SW 1271 (cell line): ENCODE measurements around the gene CA10.

Experiments used
- DNase-seq, 2 experiments: peaks; one replicate each; lab custom pipeline; 2025; lab: John Stamatoyannopoulos, UW

Gene CA10

DNA sequence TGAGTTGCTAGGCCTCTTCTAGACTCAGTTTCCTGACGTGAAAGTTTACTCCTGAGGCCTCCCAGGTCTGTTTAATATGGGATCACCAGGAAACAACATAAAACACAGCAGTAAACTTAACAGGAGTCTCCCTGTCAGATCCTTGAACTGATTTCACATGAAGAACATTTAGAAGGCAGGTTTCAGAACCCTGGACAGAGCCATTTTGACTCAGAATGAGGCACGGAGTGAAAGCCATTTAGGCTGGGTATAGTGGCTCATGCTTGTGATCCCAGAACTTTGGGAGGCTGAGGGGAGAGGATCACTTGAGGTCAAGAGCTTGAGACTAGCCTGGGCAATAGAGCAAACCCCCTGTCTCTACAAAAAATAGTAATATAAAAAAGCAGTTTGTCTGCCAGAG, 289.1 kb downstream of the CA10 start:
- no peak for DNase-seq

DNA sequence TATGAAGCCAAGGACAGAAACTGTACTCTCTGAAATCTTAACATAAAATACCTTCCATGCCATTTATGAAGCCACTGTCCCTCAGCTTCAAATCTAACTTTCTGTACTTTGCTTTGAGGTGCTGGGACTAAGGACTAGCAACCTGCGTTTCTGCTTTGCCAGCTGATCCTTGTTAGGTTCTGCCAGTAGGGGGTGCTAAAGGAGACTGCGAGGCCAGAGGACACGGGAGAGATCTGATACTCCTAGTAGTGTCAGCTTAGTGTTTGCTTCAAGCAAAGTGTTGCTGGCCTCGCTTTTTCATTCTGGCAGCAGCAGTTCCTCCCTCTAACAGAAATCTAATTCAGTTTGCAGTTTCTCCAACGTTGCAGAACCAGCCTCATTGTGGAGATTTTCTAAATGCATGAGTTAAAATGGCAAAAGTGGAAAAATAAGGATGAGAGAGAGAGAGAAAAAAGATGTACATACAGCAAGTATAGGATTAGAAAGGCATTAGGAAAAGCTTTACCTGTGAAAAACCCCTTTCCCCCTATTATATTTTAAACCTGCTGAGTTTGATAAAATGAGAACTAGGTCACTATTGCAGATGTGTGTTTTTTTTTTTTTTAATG, 297.5 kb downstream of the CA10 start:
- peak; percentile 25 to 33 for DNase-seq

DNA sequence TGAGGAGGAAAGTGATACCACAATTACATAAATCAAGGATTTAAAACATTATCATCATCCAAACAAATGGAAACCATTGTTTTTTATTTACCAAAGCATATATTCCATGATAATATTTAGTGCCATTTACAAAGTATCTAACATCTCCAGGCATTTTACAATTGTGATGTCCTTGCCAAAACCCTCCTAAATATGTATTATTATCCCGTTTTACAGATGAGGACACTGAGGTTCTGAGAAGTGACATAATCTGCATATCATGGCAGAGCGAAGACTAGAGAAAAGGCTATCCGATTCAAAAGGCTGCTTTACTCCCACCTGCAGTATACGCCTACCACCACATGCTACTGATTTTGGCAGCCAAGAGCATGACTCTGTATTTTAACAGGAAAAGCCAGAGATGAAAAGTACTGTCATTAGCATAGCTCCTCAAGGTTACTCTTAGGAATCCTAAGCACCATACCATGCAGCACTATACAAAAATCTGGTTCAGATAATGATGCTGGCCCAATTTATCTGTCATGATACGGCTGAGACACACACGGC, 301.4 kb downstream of the CA10 start:
- no peak for DNase-seq

DNA sequence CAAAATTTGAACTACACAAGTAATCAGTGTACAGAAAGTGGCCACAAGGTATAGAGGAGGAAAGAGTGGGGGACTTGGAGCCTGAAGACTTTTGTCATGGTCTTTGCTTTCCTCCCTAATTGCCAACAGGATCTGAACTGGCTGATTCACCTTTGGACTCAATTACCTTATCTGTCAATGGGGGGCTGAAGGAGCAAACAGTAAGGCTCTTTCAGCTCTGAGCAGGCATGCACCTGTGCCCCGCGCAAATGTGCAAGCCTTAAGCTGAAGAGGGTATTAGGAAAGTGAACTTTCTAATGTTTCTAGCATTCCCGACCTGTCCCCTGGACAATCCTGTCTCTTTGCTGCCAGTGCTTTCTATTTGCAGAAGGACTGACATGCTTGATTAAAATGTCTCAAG, 302.7 kb downstream of the CA10 start:
- DNase-seq = no peak

DNA sequence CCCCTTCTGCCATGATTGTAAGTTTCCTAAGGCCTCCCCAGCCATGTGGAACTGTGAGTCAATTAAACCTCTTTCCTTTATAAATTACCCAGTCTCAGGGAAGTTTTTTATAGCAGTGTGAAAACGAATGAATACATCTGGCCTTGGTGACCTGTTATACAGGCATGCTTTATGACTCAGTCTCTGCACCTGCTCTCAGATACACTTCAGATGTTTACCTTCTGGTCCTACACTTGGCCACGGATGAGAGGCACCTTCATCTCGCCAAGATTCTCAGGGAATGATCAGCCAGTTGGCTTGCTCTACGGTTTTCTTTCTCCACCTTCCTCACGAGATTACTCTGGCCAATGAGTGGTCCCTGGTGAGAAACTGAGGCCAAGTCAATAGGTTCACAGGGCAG, 304.7 kb downstream of the CA10 start:
- no peak for DNase-seq

DNA sequence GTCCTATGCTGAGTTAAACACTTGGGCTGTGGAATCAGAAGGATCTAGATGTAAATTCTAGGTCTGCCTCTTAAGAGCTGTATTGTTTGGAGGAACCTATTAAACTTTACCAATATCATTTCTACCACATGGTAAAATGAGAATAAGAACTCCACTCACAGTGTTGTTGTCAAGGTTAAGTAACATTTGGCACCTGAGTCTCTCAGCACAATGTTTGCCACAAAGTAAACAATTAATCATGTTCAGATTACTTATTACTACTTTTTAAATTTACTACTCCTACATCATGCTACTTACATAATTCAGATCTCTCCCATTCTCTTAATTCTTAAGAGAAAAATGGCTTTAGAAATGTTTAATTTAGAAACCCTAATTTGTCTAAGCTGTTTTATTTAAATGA, 305.9 kb downstream of the CA10 start:
- no peak for DNase-seq

DNA sequence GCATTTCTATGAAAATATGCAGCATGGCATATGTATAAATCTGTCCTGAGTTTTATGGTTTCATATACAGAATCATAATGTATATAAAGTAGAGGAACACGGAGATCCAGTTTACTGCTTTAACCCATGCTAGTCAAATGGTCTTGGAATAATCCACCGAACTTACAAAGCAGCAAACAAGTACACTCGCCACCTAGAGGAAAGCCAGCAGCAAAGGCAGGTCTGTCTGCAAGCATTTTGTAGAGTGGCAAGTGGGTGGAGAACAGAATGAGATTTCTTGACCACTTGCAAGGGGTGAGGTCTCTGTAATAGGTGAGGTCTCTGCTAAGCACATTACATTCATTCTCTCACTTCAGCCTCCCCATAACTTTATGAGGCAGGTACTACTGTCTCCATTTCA, 308.3 kb downstream of the CA10 start:
- no peak for DNase-seq

DNA sequence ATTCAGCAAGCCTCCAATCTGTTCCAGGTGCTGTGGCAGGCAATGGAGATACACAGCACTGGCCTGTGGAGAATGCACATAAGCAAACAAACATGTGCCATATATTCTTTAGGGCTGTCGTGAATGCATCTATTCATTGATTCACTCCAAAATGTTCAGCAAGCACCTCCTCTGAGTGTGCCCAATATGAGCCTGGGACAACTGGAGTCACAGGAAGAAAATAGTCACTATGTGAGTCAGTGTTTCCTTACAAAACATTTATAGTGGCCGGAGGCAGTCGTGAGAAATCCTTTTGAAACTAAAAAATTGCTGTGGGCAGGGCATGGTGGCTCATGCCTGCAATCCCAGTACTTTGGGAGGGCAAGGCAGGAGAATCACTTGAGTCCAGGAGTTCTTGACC, 310.1 kb downstream of the CA10 start:
- peak in 1 of 2 experiments; percentile 23 for DNase-seq

DNA sequence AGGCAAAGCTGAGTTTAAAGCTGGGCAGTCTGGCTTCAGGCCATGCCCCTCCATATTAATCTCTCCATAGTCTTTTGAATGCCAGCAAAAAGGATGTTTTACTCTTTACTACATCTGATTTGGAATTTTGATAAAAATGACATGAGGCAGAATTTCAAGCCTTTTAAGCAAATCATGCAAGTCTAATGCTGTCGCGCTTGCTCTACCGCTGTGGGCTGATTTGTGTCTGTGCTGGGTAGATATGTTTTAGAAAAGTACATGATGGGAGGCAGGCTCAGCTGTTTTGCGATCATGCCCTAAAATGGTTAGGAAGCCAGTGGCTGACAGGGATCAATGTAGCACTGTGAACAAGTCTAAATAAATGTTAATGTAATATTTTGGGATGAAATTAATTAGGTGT, 311.9 kb downstream of the CA10 start:
- no peak for DNase-seq

DNA sequence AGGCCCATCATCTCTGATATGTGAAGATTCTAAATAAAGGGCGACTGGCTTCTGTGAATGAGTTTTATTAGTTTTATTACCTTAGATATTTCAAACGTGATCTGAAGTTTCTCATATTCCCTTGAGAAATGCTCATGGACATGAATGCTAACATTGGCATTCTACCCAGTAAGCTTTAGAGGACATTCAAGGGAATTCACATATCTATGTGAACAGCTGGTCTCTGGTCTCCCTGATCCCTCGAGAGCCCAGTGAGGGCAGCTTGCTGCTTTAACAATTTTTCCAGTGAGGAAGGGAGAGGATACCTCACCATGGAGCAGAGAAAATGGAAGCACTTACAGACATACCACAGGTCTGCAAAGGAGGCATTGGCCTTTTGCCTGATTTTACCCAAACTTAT, 312.7 kb downstream of the CA10 start:
- no peak for DNase-seq

DNA sequence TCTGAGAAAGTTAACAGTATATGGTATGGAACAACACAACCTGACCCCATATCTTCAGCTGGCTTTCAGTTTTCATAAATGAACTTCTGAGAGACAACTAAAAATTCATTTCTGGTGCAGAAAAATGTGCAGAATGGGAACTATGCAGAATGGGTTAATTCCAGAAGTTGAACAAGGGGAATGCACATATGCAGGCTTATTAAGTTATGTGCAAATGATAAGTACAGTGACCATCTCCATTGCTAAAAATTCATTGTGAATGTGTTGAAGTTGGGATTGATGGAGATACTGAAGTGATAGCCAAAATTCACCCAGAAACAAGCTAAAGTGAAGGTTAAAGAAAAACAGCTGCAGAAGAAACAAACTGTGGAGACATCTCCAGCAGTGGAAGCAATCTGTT, 315.8 kb downstream of the CA10 start:
- no peak for DNase-seq

DNA sequence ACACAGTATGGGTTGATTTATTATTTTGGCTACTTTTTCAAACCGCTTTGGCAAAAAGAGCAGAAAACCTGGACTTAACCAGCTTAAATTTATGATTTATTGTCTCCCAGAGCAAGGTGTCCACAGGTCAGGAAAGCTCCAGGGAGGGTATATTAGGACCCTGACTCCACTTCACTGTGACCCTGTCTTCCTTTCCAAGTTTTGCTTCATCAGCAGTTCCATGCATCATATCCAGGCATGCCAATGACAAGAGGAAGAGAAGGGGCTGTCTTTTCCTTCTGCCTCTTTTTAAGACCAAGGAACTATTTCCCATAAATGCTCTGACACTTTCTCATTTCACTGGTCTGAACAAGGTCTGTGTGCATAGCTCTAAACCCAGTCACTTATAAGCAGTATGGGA, 316.8 kb downstream of the CA10 start:
- no peak for DNase-seq

DNA sequence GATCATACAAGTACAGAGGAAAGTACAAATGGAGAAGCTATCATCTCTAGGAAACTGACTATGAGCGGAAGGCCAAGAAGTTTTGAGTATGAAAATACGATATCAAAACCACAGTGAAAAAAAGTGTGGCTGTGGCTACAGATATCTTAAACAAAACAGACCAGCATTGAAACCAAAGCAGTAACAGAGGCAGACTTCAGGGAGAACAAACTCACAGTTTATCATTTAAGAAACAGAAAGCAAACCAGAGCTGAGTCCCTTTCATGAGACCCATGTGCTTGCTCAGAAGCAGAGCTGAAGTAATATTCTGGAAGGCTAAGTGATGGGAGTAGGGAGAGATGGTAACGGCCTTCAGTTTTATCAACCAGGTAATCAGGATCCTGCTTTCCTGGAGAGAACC, 317.8 kb downstream of the CA10 start:
- no peak for DNase-seq

DNA sequence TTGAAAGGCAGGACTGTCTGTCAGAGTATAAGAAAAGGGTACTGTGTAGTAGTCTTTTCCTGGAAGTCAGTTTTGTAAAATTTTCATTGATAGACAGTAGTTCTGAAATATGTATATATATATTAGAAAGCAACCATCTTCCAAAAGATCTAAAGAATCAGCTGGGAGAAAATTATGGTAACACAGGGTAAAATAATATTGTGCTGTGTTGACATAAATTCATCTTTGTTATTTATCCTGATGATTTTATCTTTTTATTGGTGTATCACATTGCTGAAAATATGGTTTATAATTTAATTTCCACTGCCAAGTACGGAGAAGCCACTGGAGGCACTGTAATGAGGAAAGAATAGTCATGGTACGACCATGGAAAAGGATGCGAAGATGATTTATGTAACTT, 324.9 kb downstream of the CA10 start:
- DNase-seq = no peak

DNA sequence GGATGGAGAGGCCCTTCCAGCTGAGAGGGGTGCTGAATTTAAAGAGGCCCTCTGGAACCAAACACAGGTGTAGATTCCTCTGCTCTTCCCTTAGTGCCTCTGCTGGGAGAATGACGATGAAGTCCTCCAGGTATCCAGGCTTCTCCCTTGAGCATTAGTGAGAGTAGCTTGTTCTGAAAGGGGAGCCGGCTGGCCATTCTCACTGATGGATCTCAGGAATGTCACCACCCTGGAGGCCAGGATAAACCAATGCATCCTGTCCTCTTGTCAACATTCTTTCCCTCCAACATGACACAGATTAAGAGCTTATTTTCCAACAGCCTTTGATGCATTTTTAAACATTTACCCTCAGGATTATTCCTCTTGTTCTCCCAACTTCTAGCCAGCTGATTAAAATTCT, 325.5 kb downstream of the CA10 start:
- no peak for DNase-seq

DNA sequence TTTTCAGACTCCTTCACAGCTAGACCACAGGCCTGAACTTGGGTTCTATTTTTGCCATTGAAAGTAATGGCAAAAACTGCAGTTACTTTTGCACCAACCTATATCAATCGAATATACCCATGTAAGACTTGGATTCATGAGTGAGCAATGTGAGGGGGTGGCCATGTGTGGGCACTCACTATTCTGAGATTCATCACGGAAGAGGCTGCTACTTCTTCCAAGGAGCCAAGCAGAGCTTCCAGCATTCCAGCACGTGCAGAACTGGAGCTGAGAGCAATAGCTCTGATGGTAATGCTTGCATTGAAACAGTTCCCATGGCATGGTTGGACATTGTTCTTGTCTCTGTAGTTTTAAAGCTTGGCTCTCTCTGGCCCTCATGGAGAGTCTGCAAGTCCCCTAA, 327.6 kb downstream of the CA10 start:
- DNase-seq = no peak

DNA sequence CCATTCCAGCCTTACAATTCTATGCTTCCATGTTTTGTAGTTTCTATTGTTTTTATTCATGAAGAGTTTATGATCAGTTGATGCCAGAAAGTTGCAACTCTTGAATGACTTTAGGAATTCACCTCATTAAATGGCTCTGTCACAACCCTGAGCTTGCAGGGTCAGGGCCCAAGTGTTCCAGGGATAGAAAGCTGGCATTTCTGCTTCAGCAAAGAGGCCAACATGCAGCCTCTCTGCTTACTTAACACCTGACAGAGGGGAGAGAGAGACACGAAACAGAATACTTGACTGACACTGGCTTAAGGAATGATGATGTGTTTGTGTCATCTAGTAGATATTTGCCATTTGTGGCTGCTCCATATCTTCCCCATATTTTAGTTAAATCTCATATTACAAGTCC, 328.1 kb downstream of the CA10 start:
- DNase-seq = no peak

DNA sequence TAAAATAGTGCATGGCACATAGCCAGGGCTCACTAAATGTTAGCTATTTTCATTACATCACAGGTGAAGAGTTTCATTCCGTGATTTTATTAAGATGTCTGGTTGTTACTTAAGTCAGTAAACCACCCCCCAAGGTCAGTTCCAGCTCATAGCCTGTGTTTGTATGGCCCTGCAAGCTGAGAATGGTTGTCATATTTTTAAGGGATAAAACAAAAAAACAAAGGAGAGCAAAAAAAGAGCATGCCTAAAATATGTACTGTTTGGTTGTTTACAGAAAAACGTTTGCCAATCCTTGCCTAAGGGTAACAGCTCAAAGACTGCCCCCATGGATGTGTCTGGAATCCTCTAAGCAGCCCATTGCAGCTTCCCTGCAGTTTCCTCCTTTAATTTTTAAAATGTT, 329.6 kb downstream of the CA10 start:
- DNase-seq = no peak

DNA sequence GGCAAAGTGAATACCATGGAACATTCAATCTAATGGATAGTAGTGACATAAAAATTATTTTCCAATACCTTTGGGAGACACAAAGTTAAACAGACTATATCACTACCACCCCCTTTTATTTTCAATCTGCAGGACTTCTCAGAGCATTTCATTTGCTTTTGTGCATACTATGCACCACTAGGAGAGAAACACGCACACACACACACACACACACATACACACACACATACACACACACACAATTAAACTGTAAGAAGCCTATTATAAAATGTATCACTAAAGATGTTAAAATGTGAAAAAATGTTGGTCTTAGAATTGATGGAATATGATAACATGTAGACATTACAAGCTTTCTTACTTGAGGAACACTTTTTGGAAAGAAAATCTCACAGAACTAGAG, 331.4 kb downstream of the CA10 start:
- DNase-seq = no peak

DNA sequence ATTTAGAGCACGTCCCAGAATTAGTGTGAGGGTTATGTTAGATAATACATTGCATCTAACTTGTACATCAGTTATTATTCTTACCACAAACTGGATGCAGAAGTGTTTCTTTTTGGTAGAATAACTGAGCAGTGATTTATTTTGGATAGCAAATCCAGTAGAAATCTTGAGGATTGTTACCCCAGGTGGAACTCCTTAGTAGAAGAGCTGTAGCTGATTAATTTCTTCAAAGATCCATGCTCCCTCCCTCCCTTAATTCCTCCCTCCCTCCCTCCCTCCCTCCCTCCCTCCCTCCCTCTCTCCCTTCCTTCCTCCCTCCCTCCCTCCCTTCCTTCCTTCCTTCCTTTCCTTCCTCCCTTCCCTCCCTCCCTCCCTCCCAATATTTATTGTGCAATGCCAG, 337.7 kb downstream of the CA10 start:
- no peak for DNase-seq

DNA sequence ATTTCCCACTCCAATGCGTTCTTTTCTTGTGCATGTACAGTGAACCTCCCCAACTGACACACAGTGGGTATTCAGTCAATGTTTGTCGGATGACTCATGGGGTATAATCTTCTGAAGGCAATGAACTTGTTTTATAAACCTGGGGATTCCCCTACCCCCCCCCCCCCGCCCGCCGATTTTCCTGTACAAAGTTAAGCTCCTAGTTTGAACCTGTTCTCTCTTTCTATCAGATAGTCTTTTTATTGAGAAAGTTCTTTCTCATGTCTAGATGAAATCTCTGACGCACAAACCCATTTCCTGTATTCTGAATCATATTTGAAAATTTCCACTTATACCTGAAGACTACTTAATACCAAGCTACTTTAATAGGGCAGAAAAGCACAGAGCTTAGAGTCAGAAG, 338.3 kb downstream of the CA10 start:
- no peak for DNase-seq

DNA sequence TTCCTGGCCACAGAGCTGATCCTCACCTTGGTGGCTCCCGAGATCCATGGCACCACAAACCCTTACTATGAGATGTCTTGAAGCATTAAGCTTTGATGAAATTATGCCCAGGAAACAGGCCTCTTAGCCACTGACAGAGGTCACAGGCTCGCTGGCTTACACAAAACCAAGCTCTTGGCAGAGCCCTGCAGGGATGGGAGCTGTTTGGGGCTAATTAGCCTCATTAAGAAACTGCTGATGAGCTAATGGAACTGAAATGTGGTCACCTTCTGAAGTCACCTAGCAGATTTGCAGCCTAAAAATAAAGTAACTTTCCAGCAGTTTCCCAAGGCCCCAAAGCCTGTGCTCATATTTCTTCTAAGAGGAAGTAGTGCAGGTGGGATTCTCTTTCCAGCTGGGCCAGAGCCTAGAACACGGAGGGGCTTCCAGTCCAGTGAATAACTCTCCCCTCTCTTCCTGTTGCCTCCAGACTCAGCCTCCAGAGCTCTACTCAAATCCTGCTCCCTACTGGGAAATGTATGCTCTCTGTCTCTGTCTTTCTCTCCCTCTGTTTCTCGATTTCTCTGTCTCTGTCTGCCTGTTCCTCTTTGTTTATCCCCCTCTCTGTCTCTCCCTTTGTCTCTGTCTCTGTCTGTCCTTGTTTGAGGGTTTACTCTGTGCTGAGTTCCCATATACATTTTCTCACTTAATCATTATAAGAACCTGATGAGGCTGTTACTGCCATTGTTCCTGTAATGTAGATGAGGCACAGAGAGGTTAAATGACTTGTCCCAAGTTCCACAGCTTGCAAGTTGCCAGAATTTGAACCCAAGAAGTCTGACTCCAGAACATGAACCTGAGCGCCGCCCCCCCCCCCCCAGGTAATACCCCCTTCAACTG, 338.9 kb downstream of the CA10 start:
- no peak for DNase-seq

DNA sequence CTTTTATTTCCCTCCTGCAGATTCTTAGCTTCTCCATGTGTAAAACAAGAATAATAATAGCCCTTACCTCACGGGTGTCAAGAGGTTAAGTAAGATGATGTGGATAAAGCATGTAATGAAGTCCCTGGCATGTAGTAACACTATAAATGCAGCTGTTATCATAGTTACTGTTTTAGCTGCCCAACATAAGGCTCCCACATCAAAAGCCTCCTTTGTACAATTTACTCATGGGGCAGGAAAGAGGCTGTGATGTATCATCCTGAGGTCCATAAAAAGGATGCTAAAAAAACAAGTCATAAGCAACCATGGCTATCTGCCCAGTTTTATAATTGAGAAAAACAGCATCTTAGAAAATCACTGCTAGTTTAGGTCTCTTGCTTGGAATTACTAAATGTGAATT, 339.7 kb downstream of the CA10 start:
- DNase-seq = no peak

DNA sequence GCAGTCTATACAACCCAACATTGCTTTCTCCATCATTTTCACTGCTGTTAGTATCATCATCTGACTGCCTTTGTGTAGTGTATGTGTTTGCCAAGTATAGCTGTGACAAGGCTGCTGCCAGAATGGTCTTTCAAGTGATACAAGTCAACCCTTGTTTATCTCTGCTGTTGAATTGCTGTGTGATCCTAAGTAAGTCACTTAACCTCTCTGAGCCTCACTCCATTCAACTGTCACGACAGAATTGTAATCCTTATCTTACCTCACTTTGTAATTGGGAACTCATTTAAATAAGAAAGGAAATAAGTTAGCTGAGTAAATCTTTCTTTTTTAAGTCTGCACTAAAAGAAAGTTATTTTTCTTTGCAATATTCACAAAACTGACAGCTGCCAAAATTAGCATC, 340.6 kb downstream of the CA10 start:
- no peak for DNase-seq
